AG04450 (cell line): Measurements from ENCODE around the gene SLC17A9. TPM values are rescaled to one million over a fixed set of nuclear protein-coding genes. Genes with fewer than 3 reads are reported as not detected.

Experiments
- CTCF ChIA-PET: fragments of 300-600, 350-600 bp; formaldehyde crosslinking; extraction: SDS; loops from one replicate; lab custom pipeline; 2022; ENCODE audit warnings: antibody characterized with exemption, inconsistent platforms; lab: Charles Lee
- POLR2A ChIA-PET: fragments of 350-600 bp; formaldehyde crosslinking; extraction: SDS; loops from one replicate; lab custom pipeline; 2021; ENCODE audit warnings: antibody characterized with exemption, inconsistent platforms; lab: Yijun Ruan, JAX
- DNase-seq: peaks from one replicate; pipeline ENCODE4 v3.0.0-alpha.2; 2011; ENCODE audit warnings: low read depth, low spot score
- H3K27ac ChIP-seq: one replicate; pipeline ENCODE4 v1.5.1; 2012; ENCODE audit warnings: low read depth, low read length, control low read depth
- H3K27me3 ChIP-seq: one replicate; pipeline ENCODE4 v1.6.0; 2012; ENCODE audit warnings: low read length; ENCODE audit not compliant: control insufficient read depth, insufficient read depth
- H3K4me3 ChIP-seq: 2 replicates; pipeline ENCODE4 v1.5.1; 2011; ENCODE audit warnings: mild to moderate bottlenecking, low read depth, low read length, control low read depth
- H3K9me3 ChIP-seq: 2 replicates; pipeline ENCODE4 v1.5.1; 2012; ENCODE audit warnings: low read length; ENCODE audit not compliant: control insufficient read depth, insufficient read depth
- CTCF ChIP-seq: IDR thresholded peaks from 2 replicates; pipeline ENCODE4 v1.5.1; 2011; ENCODE audit warnings: low read depth, low read length, control low read depth, inconsistent platforms
- polyA plus RNA-seq: library from polyadenylated mRNA; depleted of rRNA; stranded (reverse); fragments of >200 nt; gene quantifications from 2 replicates; pipeline ENCODE4 v1.2.3, GENCODE V29; 2011

The SLC17A9 gene
- polyA plus RNA-seq, 1 experiment = 2.2 TPM

- ChIA-PET CTCF (no interaction called here), POLR2A (no interaction called here)
- H3K9me3 ChIP-seq = no peaks in the 10 kb centered on the region; the same call in 1 of the 2 replicates
- TF ChIP-seq CTCF = no peak
- no peak overlapping the region for H3K27ac ChIP-seq
- no peak for DNase-seq
- peaks cover 4% of the 10 kb centered on the region for H3K27me3 ChIP-seq
- no peak overlapping the region for H3K4me3 ChIP-seq
These were observed 9.8 kb downstream of the SLC17A9 start for GRCh38 chr20:62962221-62962879.

GRCh38 chr20:62962891-62963613 lies 10.5 kb downstream of the SLC17A9 start:
- ChIA-PET CTCF (no interaction called here), POLR2A (no interaction called here)
- Histone ChIP-seq H3K27me3 (peaks cover 4% of the 10 kb centered on the region), H3K4me3 (no peak overlapping the region), H3K9me3 (no peaks in the 10 kb centered on the region; the same call in 1 of the 2 replicates), H3K27ac (no peak overlapping the region)
- no peak for TF ChIP-seq CTCF
- no peak for DNase-seq

- Histone ChIP-seq H3K27me3 (peaks cover 7% of the 10 kb centered on the region), H3K9me3 (no peaks in the 10 kb centered on the region; the same call in 1 of the 2 replicates), H3K27ac (no peak overlapping the region), H3K4me3 (no peak overlapping the region)
- ChIA-PET CTCF (no interaction called here), POLR2A (interaction anchor here (0.6 to 1.0 kb wide), 2 partner anchors 9 to 10 kb away, joined by 4 read pairs; no protein-coding TSS in a partner anchor)
- no peak for DNase-seq
- TF ChIP-seq CTCF = no peak
These were observed 11.3 kb downstream of the SLC17A9 start for GRCh38 chr20:62963614-62964397.

GRCh38 chr20:62964700-62965099 lies 12.2 kb downstream of the SLC17A9 start:
- H3K4me3 ChIP-seq = no peak overlapping the region
- ChIA-PET CTCF (interaction anchor here (1.4 kb wide), 1 partner anchor 44 kb away, joined by 4 read pairs; no protein-coding TSS in a partner anchor), POLR2A (interaction anchor here (0.6 to 1.0 kb wide), 2 partner anchors 10 to 11 kb away, joined by 4 read pairs; no protein-coding TSS in a partner anchor)
- DNase-seq = no peak
- H3K9me3 ChIP-seq = no peaks in the 10 kb centered on the region
- H3K27ac ChIP-seq = no peak overlapping the region
- no peak for TF ChIP-seq CTCF
- H3K27me3 ChIP-seq = peaks cover 10% of the 10 kb centered on the region
